GM10266 (cell line): ENCODE data around the gene NAAA.
"Not testable (repeated sequence)": the region's sequence is repeated elsewhere in the genome, so short reads cannot be mapped to it uniquely, and the experiment has no call there.

ENCODE experiments used
- DNase-seq: peaks from one replicate; pipeline ENCODE4 v3.0.0; 2012; ENCODE audit errors: extremely low spot score
- TF ChIP-seq, protein P1 (sequence below): IDR thresholded peaks from 2 replicates; pipeline ENCODE4 v1.5.1; 2012; ENCODE audit warnings: mild to moderate bottlenecking, low read depth; ENCODE audit not compliant: control insufficient read depth, insufficient read depth; ENCODE audit errors: missing control alignments

NAAA gene

GRCh38 chr4:75963558-75963957, 22.7 kb upstream of the NAAA start:
- TF ChIP-seq, protein P1, sequence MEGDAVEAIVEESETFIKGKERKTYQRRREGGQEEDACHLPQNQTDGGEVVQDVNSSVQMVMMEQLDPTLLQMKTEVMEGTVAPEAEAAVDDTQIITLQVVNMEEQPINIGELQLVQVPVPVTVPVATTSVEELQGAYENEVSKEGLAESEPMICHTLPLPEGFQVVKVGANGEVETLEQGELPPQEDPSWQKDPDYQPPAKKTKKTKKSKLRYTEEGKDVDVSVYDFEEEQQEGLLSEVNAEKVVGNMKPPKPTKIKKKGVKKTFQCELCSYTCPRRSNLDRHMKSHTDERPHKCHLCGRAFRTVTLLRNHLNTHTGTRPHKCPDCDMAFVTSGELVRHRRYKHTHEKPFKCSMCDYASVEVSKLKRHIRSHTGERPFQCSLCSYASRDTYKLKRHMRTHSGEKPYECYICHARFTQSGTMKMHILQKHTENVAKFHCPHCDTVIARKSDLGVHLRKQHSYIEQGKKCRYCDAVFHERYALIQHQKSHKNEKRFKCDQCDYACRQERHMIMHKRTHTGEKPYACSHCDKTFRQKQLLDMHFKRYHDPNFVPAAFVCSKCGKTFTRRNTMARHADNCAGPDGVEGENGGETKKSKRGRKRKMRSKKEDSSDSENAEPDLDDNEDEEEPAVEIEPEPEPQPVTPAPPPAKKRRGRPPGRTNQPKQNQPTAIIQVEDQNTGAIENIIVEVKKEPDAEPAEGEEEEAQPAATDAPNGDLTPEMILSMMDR, result no peak
- no peak for DNase-seq

- DNase-seq, result not testable (repeated sequence)
Measured at GRCh38 chr4:75962072-75962471, 21.3 kb upstream of the NAAA start.

DNA sequence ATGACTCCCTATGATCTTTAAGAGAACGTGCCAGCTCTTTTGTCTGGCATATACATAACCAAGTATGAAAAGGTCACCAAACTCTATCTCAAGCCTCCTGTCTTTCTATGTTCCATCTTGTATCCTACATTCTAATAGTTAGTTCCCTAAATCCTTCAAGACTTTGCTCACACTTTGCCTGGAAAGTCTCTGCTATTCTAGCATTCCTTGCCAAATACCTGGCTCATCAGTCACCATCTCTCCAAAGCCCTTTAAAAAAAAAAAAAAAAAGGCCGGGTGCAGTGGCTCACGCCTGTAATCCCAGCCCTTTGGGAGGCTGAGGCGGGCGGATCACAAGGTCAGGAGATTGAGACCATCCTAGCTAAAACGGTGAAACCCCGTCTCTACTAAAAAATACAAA, 17.7 kb upstream of the NAAA start:
- not testable (repeated sequence) for DNase-seq

DNA sequence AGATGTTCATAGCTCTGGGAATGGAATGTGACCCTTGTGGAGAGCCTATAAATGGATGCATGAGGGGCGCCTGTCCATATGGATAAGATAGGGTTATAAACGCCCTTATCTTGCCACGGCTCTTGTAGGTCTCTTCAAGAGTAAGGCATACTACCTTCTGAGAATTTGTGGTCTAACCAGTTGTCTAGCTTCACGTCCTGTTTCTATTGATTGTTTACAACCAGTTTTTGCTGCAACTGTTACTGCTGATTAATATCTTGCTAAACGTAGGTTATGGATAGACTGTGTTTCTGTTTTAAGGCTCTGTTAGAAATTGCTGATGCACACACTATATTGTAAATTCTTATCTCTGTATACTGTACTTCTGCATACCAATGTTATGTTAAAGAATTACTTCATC, 14.0 kb upstream of the NAAA start:
- not testable (repeated sequence) for DNase-seq

DNA sequence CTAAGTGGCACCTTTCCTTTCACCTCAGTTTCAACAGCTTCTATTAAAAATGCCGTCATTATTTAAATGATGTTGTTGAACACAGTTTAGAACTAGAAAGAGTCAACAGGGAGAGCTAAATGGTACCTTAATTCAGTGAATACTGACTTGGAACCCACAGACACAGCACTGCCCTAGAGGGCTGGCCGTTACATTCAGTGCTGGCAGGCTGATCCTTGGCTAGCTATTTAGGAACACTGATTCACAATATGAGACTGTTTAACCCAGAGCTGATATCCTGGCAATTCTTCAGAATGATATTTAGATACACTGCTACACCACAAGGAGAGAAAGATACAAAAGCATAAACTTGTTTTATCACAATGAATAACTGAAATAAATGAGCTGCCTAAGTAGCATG, 12.7 kb upstream of the NAAA start:
- DNase-seq, result no peak
- TF ChIP-seq, protein P1, result no peak

DNA sequence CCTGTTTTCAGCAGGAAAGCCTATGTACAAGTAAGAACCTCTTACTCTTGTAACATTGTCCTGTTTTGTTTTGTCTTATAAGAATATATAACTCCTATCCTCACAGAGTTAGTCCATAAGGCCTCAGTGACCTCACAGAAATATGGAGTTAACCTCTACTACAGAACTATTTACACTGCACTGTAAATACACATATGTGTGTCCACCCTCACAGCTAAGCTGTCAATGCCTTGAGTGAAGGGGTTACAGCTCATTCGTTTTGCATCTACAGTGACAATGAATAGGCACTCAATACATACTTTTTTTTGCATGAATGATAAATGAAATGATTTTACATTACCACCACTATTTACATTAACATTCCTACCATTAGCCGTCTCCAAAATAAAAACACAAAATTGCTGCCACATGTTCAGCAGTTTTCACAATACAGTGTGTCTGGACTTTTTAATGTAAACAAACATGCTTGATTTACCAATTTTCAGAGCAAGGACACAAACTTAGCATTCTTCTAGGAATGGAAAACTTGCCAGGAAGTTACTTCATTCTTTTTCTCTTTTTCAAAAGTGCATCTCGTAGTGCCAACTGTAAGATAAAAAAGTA, 9.5 kb upstream of the NAAA start:
- TF ChIP-seq, protein P1, result no peak
- DNase-seq, result no peak

GRCh38 chr4:75948822-75949444, 8.1 kb upstream of the NAAA start:
- TF ChIP-seq, protein P1, result no peak
- peak; percentile 34 for DNase-seq

- DNase-seq, result peak; percentile 88
Measured at GRCh38 chr4:75939890-75940691, 722 bp downstream of the NAAA start.

More at GRCh38 chr4:75939890-75940691, 722 bp downstream of the NAAA start:
- TF ChIP-seq, protein P1, result no peak
